Ovary (tissue), 10 donors: ENCODE measurements around the gene DNAH17. TPM values are rescaled to one million over a fixed set of nuclear protein-coding genes. Genes with fewer than 3 reads are reported as not detected.

Experiments
- DNase-seq, 5 donors: peaks; one replicate each; pipeline ENCODE4 v3.0.0-alpha.2; 2019 to 2020
- H3K27ac ChIP-seq, 2 donors: fragments of 200-600 bp; one replicate each; pipeline versions ENCODE4 v1.5.1 to v1.8.0; 2019 to 2022
- H3K27me3 ChIP-seq: fragments of 200-600 bp; one replicate; pipeline ENCODE4 v1.8.0; 2022
- H3K36me3 ChIP-seq: fragments of 200-600 bp; sonication (generic); one replicate; pipeline ENCODE4 v1.5.1; 2019
- H3K4me1 ChIP-seq: one replicate; pipeline ENCODE4 v1.8.1; 2013; ENCODE audit warnings: mild to moderate bottlenecking, moderate library complexity; ENCODE audit not compliant: insufficient read depth
- H3K4me3 ChIP-seq: fragments of 200-600 bp; sonication (generic); one replicate; pipeline ENCODE4 v1.5.1; 2017
- H3K9me3 ChIP-seq, 2 donors: fragments of 200-600 bp in 1 of 2; sonication (generic) in 1 of 2; one replicate each; pipeline versions ENCODE4 v1.5.1 to v1.8.1; 2013 to 2019; ENCODE audit warnings: mild to moderate bottlenecking in 1 of 2, moderate library complexity in 1 of 2
- CTCF ChIP-seq, 3 donors: fragments of 450-650 bp in 2 of 3; fragments of 200-600 bp in 1 of 3; IDR thresholded peaks; one replicate each; pipeline versions ENCODE4 v1.5.1 to v1.8.0; 2016 to 2022; ENCODE audit warnings: antibody characterized with exemption in 3 of 3, mild to moderate bottlenecking in 1 of 3
- EP300 ChIP-seq: sonication (generic); formaldehyde crosslinking; IDR thresholded peaks from one replicate; pipeline ENCODE4 v1.6.1; 2017; ENCODE audit warnings: antibody characterized with exemption
- POLR2A ChIP-seq: fragments of 450-650 bp; IDR thresholded peaks from one replicate; pipeline ENCODE4 v1.6.1; 2017; ENCODE audit warnings: antibody characterized with exemption, mild to moderate bottlenecking, moderate library complexity
- WGBS, 3 donors: extraction: QIAGEN DNeasy Blood & Tissue Kit in 1 of 3; methylation state at CpG; one replicate each; pipeline versions ENCODE4 v1.1.5 to v1.1.7; 2013 to 2017; 5-methylcytosine and 5-hydroxymethylcytosine counted together
- intact Hi-C, 4 donors: fragments of 100-400 bp; cut with DNase I; formaldehyde crosslinking; loops; one replicate each; pipeline versions ENCODE4 v1.11.0 to v1.15.1; 2022 to 2023
- long read RNA-seq, 3 donors: library from polyadenylated mRNA in 2 of 3; unstranded in 2 of 3; transcript quantifications; one replicate each; pipeline ENCODE4 v2.0.0 and lab custom pipeline, GENCODE V29; 2021 to 2026
- polyA plus RNA-seq, 2 donors: library from polyadenylated mRNA; stranded (reverse); fragments of 200-250 nt in 1 of 2; fragments of 350-450 nt in 1 of 2; fragmentation: Illumina TruSeq in 1 of 2; extraction: RNeasy Lipid Tissue Mini Kit (QIAGEN cat#74804) in 1 of 2; gene quantifications; one replicate each; pipeline ENCODE4 v1.2.3, GENCODE V29; 2013 to 2014
- total RNA-seq, 7 donors: library from RNA; depleted of rRNA in 2 of 7; stranded (reverse); fragments of >200 nt in 2 of 7; fragmentation: NEBNext Ultra II Directional in 3 of 7; extraction: Animal tissue kit (Norgen Biotek cat#: 25700) in 3 of 7; gene quantifications; one replicate each; pipeline versions ENCODE4 v1.1.0 to v1.2.4, GENCODE V29; 2016 to 2023
- donor health status: DM: no; HTN: no; CAD: no; lungs with moderate emphysema.
- donor health status: DM: no; HTN: no; CAD: no.
- donor health status: Bipolar disorder and iron deficiency.
- donor health status: DM: yes; HTN: yes; CAD: no.
- donor health status: DM: no; HTN: no; CAD: no.
- donor health status: DM: yes; HTN: yes; CAD: no.

The DNAH17 gene
- total RNA-seq (under 1 TPM in 1 of 7 donors, not detected in 6; 0.12 TPM), polyA plus RNA-seq (under 1 TPM; 0.07 to 0.25 TPM)
- long read RNA-seq, donor 1, partial matches to known transcripts: 0 of 14 reads
- long read RNA-seq, donor 1, other reads (novel, unspliced or antisense): 14 of 14 reads
- long read RNA-seq, donor 2: 0 reads
- long read RNA-seq, donor 3, partial matches to known transcripts: 0 of 4 reads
- long read RNA-seq, donor 3, other reads (novel, unspliced or antisense): 4 of 4 reads

GRCh38 chr17:78577296-78577695, at the start of gene DNAH17:
DNAH17 (minus strand) TSS chr17:78577396; CDS start chr17:78575057, 2,339 bp downstream.
- H3K36me3 ChIP-seq: no peaks in the 10 kb centered on the region
- intact Hi-C loops: no loop called here
- no peak for DNase-seq
- no peaks in the 10 kb centered on the region for H3K9me3 ChIP-seq
- WGBS, 3 donors: 89 to 92% (median 90%) methylated on average over 9 of the region's 9 CpGs
- no peak within 1 kb of the TSS for H3K27ac ChIP-seq
- no peaks in the 10 kb centered on the region for H3K27me3 ChIP-seq
- TF ChIP-seq POLR2A: no peak
- no peak for TF ChIP-seq EP300
- TF ChIP-seq CTCF (IDR thresholded peaks at IDR 0.05): no peak
- no peaks in the 10 kb centered on the region for H3K4me1 ChIP-seq
- no peak within 1 kb of the TSS for H3K4me3 ChIP-seq

- H3K4me1 ChIP-seq: no peaks in the 10 kb centered on the region
- H3K27me3 ChIP-seq: no peaks in the 10 kb centered on the region
- intact Hi-C loops: no loop called here
- no peak overlapping the region for H3K4me3 ChIP-seq
- H3K27ac ChIP-seq: no peak overlapping the region
- TF ChIP-seq CTCF (IDR thresholded peaks at IDR 0.05): no peak
- TF ChIP-seq POLR2A: no peak
- no peak for TF ChIP-seq EP300
- no peak for DNase-seq
- no peaks in the 10 kb centered on the region for H3K36me3 ChIP-seq
- no peaks in the 10 kb centered on the region for H3K9me3 ChIP-seq
- 48 to 66% (median 59%) methylated on average over 14 of the region's 14 CpGs for WGBS, 3 donors
Measured at GRCh38 chr17:78624324-78625151, 47.3 kb upstream of the DNAH17 start.

GRCh38 chr17:78623541-78623940, 46.3 kb upstream of the DNAH17 start:
- intact Hi-C loops: no loop called here
- no peaks in the 10 kb centered on the region for H3K36me3 ChIP-seq

More at GRCh38 chr17:78623541-78623940, 46.3 kb upstream of the DNAH17 start:
- Histone ChIP-seq H3K4me1 (no peaks in the 10 kb centered on the region), H3K4me3 (no peak overlapping the region), H3K27ac (no peak overlapping the region), H3K27me3 (no peaks in the 10 kb centered on the region), H3K9me3 (no peaks in the 10 kb centered on the region)
- TF ChIP-seq EP300 (no peak), CTCF (IDR thresholded peaks at IDR 0.05) (no peak), POLR2A (no peak)
- DNase-seq: no peak
- WGBS, 3 donors: 85 to 92% (median 88%) methylated on average over 12 of the region's 12 CpGs
